Measurements from ENCODE around the gene GALNT10.

GRCh38 chr5:154211641-154212390 is 21.3 kb downstream of the GALNT10 start:
- TF ChIP-seq POLR2A (IDR thresholded peaks at IDR 0.05; ENCODE audit: low read depth, low read length) (no peak), FOS (IDR thresholded peaks at IDR 0.05; ENCODE audit: borderline replicate concordance, extremely low read depth, insufficient read length) (no peak), EZH2 (IDR thresholded peaks at IDR 0.05; ENCODE audit: borderline replicate concordance, control insufficient read depth, low read depth, low read length) (no peak), EP300 (IDR thresholded peaks at IDR 0.05; ENCODE audit: borderline replicate concordance in 1 of 2, control insufficient read depth in 1 of 2, low read depth in 2 of 2, low read length in 2 of 2) (no peak), MYB (IDR thresholded peaks at IDR 0.05; ENCODE audit: borderline replicate concordance, low read depth, low read length) (no peak), USF2 (IDR thresholded peaks at IDR 0.05; ENCODE audit: borderline replicate concordance, low read depth, low read length) (no peak), CTCF (IDR thresholded peaks at IDR 0.05 in 2 of 3, conservative IDR thresholded peaks at IDR 0.05 in 1 of 3; ENCODE audit: control insufficient read depth in 2 of 3, extremely low read depth in 1 of 3, insufficient read depth in 1 of 3, low read depth in 3 of 3, low read length in 3 of 3) (no peak), SIX5 (IDR thresholded peaks at IDR 0.05; ENCODE audit: low read depth, low read length, severe bottlenecking) (no peak), E2F8 (IDR thresholded peaks at IDR 0.05; ENCODE audit: low read depth, partially characterized antibody) (no peak)
